Femur (tissue), 1 donor: ENCODE measurements around the gene FILIP1.
"Not testable (repeated sequence)": the region's sequence is repeated elsewhere in the genome, so short reads cannot be mapped to it uniquely, and the experiment has no call there.

Experiments used
- DNase-seq: peaks from one replicate; pipeline ENCODE4 v3.0.0-alpha.2; 2017

The FILIP1 gene

DNA sequence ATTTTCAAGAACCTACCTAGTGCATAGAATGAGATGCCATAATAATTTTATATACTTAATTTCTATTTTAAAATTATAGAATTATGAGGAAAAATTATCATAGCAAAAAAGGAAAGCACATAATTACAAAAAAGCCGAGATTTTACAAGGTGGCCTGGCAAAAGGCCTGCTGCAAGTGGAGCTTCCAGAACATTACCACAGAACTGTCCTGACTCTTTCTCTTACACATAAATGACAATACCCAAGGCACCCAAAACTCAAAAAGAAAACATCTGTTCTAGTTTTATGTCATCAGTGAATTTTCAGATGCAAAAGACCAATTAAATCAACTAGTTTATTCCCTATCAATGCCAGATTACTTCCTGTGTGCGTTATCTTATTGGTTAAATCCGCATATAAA, 74.2 kb downstream of the FILIP1 start:
- no peak for DNase-seq

DNA sequence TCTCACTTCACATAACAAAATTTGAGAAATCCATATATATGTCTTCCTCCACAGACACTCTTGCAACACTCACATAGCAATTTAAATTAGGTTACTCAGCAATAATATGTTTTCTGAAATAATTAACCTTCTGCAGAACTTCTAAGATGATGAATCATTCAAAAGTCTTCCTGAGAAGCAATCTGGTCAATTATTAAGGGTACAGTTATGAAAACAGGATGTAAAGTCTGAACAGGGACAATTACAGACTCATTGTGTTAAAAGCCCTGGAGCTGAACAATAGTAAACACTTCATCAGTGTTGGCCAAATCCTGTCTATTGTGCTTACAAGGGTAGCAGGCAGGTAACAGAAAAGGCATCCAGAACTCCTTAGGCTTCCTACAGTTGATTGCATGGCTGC, 75.4 kb downstream of the FILIP1 start:
- DNase-seq = no peak

- no peak for DNase-seq
Measured at GRCh38 chr6:75416443-75416842, 77.2 kb downstream of the FILIP1 start.

GRCh38 chr6:75415804-75416203, 77.8 kb downstream of the FILIP1 start:
- DNase-seq = no peak

- DNase-seq = no peak
Measured at GRCh38 chr6:75414445-75415021, 79.1 kb downstream of the FILIP1 start.

- no peak for DNase-seq
Measured at GRCh38 chr6:75412969-75413662, 80.5 kb downstream of the FILIP1 start.

DNA sequence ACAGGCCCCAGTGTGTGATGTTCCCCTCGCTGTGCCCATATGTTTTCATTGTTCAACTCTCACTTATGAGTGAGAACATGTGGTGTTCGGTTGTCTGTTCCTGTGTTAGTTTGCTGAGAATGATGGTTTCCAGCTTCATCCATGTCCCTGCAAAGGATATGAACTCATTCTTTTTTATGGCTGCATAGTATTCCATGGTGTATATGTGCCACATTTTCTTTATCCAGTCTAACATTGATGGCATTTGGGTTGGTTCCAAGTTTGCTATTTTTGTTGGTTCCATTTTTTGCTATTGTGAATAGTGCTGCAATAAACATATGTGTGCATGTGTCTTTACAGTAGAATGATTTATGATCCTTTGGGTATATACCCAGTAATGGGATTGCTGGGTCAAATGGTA, 83.0 kb downstream of the FILIP1 start:
- DNase-seq = not testable (repeated sequence)

DNA sequence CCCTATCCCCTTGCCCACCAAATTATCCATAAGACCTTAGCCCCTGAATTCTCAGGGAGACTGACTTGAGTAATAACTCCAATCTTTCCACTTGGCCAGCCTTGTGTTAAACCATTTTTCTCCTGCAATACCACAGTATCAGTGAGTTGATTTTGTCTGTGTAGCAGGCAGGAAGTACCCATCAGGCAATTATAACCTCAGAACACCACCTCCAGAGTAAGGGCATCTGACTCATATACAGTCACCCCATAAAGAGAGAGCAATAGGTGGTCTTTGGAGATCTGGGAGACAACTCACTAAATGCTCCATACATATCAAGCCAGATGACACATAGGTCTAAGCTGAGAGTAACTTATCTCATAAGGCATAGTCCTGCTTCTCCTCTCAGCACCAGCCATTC, 83.7 kb downstream of the FILIP1 start:
- no peak for DNase-seq

- DNase-seq = no peak
Measured at GRCh38 chr6:75409286-75409685, 84.3 kb downstream of the FILIP1 start.

- DNase-seq = no peak
Measured at GRCh38 chr6:75403563-75404080, 90.0 kb downstream of the FILIP1 start.

- peak; percentile 58 for DNase-seq
Measured at GRCh38 chr6:75402296-75402695, 91.3 kb downstream of the FILIP1 start.

GRCh38 chr6:75397656-75398465, 95.7 kb downstream of the FILIP1 start:
- DNase-seq = no peak

DNA sequence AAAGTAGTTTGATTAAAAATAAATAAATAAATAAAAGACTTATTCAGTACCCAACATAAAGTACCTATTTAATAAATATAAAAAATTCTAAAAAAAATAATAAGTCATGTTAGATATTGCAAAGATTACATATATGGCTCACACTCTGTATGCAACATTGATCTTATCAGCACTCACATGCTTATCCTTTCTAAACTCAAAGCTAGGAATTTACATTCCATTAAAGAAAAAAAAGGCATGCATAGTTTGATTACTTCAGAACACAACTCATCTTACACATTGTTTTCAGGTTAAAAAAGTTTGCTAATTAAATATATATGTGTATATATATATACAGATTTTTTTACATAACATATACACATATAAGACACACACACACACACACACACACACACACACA, 96.4 kb downstream of the FILIP1 start:
- DNase-seq = no peak

DNA sequence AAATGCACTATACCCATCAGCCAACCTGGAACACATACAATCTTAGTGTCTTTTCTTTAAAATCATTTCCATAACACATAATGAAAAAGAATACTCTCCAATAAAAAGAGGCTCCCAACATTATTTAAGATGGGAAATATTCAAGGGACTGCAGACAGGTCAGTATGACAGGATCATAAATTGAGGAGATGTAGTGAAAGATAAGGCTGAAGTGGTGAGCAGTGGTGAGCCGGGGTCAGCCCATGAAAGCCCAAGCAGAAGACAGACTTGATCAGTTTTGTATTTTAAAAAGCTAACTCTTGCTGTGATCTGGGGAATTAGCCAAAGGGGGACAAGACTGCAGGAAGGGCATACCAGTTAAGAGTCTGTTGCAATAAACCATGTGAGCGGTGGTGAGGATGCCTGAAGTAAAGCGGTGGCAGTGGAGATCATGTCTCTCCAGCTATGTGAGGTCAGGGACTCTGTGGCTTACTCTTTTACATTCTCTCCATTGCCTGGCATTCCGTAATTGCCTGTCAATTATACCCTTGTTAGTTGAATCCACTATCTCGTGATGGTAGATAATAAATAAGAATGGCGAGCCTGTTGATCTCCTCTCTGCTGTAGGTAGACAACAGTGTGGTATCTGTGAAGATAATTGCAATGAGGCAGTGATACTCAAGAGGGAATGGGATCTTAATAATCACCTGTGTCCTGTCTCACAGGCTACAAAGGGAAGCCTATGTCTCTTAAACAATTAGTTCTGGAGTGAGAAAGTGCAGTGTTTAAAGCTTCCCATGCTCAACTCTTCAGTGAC, 97.4 kb downstream of the FILIP1 start:
- DNase-seq = no peak

- no peak for DNase-seq
Measured at GRCh38 chr6:75393806-75394205, 99.8 kb downstream of the FILIP1 start.

GRCh38 chr6:75391276-75391675, 102.3 kb downstream of the FILIP1 start:
- no peak for DNase-seq

DNA sequence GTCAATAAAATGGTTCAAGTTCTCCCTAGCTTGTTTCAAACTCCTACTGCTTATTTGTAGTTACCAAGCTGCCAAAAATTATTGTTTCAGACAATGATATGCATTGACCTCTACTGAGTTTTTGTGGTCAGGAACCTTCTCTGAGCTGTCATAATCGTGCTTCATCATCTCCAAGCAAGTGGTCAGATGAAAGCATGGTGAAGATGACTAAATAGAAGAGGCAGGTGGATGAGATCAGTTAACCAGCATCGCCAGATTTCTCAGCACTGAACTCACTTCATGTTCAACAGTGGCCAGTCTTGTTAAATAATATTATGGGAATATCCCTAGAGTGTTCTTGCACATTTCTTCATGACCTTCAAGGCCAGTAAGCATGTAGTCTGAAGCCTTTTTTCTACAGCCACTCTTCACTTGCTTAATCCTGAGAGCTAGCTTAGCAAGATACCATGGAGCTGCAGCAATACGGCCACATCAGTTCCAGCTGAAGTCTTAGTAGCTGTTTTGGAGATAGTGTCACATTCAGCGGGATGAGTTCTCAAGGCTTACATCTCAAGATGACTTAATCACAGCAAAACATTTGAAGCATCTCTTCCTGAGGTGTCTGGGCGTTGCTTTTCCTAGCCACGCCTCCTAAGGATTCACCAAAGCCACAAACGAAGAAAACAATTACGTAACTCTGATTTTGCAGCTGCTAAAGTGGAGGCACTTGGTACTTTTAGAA, 107.4 kb downstream of the FILIP1 start:
- no peak for DNase-seq

GRCh38 chr6:75384116-75384515, 109.5 kb downstream of the FILIP1 start:
- no peak for DNase-seq

GRCh38 chr6:75382634-75382900, 111.0 kb downstream of the FILIP1 start:
- DNase-seq = no peak

- DNase-seq = peak; percentile 56
Measured at GRCh38 chr6:75381877-75382633, 111.5 kb downstream of the FILIP1 start.

DNA sequence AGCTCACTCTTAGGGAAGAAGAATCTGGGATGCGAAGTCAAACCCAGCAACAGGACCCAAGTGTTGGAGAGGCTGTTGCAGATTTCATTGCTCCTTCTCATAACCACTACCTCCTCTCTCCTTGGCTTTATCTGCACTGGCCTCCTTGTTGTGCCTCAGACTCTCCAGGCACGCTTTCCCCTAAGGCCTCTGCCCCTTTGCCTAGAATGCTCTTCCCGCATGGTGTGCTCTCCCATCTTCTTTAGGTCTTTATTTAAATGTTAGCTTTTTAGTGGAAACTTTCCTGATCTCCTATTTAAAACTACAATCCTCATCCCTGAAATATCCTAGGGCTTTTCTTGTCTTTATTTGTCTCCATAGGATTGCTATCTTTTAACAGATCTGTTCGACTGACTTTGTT, 114.1 kb downstream of the FILIP1 start:
- DNase-seq = no peak

DNA sequence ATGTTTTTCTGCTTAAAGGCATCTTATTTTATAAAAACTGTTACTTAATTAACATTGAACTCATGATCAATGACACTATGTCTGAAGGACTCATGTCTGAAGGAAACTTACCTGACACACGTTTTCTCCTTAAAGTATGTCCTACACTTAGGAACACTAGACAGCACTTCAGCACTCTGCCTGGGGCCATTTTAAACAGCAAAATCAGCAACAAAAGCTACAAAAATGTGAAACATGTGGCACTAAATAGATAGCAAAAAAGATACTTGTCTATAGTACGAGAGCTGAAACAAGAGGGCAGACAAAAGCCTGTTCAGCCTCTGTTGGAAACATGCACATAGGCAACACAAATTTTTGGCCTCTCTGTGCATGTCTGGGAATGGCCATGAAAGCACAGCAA, 115.5 kb downstream of the FILIP1 start:
- no peak for DNase-seq
